Fibroblast of skin of back (primary cell): ENCODE measurements around the gene ARHGAP26.
"Not testable (repeated sequence)": the region's sequence is repeated elsewhere in the genome, so short reads cannot be mapped to it uniquely, and the experiment has no call there.

ENCODE experiments used
- DNase-seq: peaks from one replicate; pipeline ENCODE4 v3.0.0-alpha.2; 2013

The ARHGAP26 gene

DNA sequence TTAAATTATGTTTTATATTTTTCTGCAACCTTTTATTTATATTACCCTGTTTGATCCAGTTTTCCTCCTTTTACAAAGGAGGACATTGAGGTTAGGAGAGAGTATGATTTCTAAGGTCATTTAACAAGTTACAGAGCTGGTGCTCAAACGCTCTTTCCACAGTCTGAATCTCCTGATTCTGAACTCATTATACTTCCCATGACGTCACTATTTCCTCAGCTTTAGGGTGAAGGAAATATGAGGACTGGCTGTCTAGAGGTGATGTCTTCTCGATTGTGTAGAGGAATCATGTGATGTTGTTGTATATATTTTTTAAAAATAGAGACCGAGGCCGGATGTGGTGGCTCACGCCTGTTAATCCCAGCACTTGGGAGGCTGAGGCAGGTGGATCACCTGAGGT, 140.0 kb downstream of the ARHGAP26 start:
- DNase-seq = no peak

DNA sequence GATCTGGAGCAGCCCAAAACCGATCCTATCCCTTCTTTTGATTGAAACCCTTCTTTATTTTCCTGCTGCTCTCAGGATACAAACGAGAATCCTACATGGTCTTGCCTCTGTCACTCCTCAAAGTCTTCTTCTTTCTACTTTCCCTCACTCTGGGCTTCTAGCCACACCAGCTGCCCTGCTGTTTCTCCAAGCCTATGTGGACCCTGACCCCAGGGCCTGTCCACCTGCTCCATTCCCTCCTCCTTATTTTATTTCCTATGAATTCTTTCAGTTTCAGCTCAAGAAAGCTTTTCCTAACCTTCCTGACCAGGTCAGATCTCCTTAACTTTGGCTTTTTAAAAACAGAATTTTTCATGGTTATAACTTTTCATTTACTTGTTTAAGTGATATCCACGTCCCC, 141.0 kb downstream of the ARHGAP26 start:
- no peak for DNase-seq

DNA sequence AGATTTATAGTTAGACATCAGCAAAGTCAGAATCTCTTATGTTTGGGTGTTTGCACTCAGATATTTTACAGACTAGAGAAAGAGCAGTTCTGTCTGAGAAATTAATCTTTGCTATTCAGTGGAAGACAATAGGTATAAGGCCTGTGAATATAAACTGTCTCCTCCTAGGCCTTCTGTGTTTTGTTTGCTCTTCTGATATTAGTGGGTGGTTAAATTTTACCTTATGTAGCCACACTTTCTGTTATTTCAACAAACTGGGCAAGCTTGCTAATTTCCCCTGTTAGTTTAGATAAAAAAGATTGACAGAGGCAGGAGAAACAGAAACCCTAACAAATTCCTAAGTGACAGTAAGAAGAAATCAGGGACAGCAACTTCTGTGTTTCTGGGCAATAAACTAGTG, 141.6 kb downstream of the ARHGAP26 start:
- DNase-seq = no peak

DNA sequence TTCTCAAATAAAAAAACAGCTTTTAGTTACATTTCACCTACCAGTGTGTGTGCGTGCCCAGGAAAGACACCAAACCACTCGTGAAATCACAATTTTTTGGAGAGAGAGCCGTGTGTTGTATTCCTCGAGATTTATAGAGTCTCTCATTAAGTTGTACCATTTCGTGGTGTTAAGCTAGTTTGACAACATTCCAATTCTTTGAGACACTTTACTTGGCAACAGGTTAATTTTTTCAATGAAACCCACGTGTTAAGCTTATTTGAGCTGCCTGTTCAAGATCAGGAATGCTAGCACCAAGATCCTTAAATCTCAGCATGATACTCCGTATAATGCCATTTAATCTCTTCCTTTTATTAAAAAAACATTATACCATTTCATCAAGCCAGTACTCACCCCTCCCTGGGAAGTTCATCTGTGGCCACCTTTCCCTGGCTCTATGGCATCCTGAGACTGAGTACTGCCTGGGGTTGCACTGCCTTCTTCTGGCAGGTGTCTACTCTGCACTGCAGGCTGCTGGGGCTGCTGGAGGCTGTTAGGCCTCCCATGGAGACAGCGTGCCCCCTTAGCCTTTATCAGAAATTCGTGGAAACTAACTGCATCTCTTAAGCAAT, 143.7 kb downstream of the ARHGAP26 start:
- no peak for DNase-seq

DNA sequence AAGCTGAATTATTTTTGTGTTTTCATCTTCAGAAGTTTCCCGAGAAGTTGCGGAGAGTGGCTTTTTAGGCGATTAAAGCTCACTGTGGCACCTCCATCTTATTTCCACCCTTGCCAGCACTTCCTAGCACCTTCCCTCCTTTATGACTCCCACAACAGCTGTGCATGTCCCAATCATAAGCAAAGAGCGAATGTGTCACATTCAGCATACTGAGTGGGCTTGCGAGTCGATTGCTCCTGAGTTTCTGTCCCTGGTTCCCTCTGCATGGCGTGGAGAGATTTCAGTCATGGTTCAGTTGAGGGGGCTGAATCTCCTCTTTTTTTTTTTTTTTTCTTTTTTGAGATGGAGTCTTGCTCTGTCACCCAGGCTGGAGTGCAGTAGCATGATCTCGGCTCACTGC, 144.9 kb downstream of the ARHGAP26 start:
- DNase-seq = no peak

DNA sequence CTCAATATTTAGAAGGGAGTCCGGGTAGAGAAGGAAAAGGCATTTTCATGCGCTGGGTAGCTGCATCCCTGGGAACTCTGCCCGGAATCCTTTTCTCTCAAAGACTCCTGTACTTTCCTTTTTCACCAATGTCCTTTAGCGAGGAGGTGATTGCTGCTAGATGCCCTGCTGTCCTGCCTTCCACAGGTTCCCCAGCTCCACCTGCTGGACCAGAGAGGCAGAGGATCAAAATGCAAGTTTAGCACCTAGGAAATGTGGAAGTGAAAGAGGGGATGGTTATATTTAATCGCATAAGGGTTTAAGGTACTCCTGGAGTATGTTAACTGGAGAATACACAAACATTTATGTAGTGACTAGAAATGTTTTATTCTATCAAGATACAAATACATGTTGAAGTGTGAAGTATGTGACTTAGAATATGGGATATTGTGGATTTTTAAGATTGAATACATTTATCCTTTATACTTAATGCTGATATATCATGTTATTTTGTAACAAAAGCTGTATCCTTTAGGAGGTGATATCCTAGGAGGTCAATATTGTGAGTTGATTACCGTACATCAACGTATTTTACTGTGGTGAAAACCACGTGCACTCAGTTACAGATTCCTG, 145.7 kb downstream of the ARHGAP26 start:
- DNase-seq = no peak

DNA sequence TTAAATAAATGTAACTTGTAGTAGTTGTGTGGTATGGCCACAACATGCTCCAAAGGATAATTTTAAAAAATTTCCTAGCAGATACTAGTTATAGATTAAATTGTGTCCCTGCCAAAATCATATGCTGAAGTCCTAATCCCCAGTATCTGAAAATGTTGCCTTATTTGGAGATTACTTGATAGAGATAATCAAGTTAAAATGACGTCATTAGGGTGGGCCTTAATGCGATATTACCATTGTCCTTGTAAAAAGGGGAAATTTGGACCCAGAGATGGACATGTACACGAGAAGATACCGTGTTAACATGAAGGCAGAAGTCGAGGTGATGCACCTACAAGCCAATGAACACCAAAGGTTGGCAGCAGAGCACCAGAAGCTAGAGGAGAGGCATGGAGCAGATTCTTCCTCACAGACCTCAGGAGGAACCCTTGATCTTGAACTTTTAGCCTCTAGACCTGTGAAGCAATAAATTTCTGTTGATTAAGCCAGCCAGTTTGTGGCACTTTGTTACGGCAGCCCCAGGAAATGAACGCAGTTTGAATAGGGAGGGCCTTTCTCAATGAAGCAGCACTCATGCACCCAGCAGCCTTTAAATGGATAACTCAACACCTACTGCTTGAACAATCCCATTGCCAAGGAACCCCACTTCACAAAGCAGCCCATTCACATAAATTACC, 148.9 kb downstream of the ARHGAP26 start:
- no peak for DNase-seq

DNA sequence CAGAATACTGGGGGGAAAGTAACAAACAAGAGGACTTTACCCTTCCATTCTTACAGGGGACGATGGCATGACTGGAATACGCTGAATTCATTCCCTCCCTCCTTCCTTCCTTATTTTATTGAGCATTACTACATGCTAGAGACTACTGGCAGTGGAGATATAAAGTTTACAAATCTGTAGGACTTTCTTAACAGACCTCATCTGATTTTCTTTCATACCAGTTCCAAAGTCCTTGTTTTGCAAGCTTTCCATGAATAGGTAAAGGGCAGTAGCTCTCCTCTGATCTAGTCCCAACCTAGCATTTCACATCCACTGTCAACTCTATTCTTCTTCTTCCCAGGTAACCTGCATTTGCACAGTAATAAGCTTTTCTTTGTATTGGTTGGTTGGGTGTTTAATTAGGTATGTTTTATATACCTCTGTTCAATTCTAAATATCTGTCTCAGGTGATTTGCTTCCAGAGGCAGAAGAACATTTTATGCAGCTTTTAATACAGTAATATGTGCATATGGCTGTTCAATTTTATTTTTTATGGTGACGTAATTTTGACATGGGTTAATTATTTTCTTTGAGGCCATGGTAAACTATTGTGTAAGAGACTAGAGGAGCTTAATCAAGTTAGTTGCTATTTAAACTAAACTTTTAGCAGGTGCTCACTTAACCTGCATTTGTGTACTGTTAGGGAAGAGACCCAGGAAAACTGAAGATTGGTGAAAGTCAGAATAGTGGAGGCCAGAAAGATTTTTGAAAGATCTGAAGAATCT, 150.9 kb downstream of the ARHGAP26 start:
- DNase-seq = no peak

DNA sequence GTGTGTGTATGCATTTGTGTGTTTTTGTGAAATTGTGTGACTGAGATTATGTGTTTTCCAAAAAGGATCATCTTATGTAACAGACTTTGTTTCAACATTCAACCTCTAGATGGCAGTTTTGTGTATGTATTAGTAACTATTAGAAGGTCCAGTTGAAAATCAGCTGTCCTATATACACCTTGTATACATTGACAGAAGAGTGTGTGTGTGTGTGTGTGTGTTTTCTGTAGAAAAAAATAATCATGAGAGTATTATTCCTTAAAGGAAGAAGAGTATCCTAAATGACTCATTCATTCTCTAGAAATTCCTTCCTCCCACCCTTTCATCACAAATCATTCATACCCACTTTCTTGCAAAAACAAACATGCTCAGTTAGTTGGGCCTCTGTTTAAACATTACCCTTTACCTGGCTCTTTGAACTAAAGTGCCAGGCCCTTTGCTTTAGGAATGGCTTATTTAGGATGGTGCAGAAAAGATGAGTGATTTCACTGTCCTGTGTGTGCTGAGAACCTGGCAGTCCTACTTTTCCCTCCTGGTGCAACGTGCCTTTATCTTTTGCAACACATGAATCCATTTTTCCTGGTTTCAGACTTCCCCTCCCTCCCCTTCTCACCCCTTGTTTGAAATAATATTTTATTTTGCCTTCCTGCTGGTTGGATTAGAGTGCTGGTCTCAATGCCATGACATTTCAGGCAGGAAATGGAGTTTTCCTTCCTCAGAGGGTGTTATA, 152.2 kb downstream of the ARHGAP26 start:
- peak; percentile 51 for DNase-seq

DNA sequence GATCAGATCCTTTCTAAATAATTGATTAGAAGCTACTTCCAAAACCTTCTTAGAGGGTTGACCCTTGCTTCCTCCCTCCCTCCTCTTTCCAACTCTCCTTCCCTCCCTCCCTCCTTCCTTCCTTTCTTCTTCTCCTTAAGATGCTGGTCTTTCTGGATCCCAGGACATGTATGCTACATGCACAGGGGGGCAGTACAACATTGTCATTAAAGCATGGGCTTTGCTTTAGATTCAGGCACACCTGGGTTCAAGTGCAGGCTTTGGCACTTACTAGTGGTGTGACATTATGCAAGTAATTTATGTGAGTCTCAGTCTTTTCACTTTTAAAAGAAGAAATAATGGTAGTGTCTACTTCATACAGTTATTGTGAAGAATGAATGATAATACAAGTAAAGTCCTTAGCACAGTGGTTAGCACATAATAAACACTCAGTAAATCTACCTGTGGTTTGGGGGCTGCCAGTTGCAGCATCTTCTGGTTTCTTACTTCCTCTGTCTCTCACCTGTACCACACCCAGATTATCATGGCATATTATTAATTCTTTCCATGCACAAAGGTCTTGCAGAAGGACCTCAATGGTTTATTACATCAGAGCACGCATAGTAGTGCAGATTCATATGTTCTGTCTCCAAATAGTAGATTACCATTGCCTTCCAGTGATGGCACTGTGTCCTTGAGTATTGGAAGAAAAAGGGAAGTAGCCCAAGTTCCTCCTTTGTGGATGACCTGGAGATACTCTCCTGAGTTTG, 154.1 kb downstream of the ARHGAP26 start:
- DNase-seq = peak; percentile 18

DNA sequence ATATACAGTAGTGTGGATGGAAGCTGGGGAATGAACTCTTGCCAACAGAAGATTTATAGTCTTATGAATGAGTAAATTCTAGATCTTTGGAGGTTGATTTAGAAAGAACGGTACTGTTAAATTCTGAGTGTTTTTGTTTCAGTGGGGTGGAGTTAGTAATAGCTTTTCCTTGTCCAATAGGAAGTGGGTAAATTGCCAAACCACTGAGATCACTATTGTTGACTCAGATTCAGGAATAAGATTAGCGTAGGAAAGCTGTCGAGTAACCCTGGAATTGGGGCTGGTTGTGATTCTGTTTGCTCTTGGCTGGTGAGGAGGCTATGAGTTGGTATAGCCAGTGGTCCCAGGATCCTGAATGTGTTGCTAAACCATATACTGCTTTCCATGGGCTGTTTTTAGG, 155.6 kb downstream of the ARHGAP26 start:
- DNase-seq = peak; percentile 75

DNA sequence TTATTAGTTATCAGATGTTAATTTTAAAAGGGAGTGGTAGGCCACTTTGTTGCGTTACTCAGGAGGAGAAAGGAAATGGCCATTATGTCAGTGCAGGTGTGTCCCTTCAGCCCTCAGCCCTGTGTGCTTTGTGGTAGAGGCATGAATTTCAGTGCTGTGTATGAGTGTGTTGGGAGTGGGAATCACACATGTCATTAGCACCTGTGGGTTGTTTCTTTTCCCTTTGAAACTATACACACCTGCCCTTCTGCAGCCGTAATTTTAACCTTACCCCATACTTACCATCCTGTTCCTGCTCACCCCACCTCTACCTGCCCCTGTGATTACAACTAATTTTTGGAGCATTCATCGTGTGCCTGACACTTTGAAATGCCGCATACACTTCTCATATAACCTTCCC, 156.4 kb downstream of the ARHGAP26 start:
- DNase-seq = no peak

DNA sequence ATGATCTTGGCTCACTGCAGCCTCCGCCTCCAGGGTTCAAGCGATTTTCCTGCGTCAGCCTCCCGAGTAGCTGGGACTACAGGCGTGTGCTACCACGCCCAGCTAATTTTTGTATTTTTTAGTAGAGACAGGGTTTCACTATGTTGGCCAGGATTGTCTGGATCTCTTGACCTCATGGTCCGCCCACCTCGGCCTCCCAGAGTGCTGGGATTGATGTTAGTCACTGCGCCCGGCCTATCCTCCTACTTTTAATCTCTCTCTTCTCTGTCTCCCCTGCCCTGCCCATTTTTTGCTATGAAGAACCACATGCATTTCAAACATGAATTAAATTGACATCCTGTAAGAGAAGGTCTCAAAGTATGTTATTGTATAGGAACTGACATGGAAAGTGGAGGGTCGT, 158.8 kb downstream of the ARHGAP26 start:
- DNase-seq = not testable (repeated sequence)

DNA sequence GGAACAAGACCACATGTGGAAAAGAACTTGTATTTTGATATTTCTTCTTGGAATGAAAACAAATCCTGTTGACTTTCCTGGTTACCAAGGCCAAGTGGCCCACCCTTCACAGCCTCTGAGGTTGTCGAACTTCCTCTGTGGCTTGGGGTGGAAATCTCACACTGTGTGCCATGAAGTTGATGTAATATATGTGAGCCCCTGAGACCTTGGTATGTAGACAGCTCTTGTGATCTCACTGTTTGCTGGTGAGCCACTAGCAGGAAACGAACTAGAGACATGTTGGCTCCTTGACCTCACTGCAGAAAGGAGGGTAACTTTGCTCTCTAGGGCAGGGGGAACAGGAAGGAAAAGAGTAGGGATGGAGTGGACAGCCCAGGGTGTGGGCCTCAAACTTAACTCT, 159.4 kb downstream of the ARHGAP26 start:
- DNase-seq = peak; percentile 22

DNA sequence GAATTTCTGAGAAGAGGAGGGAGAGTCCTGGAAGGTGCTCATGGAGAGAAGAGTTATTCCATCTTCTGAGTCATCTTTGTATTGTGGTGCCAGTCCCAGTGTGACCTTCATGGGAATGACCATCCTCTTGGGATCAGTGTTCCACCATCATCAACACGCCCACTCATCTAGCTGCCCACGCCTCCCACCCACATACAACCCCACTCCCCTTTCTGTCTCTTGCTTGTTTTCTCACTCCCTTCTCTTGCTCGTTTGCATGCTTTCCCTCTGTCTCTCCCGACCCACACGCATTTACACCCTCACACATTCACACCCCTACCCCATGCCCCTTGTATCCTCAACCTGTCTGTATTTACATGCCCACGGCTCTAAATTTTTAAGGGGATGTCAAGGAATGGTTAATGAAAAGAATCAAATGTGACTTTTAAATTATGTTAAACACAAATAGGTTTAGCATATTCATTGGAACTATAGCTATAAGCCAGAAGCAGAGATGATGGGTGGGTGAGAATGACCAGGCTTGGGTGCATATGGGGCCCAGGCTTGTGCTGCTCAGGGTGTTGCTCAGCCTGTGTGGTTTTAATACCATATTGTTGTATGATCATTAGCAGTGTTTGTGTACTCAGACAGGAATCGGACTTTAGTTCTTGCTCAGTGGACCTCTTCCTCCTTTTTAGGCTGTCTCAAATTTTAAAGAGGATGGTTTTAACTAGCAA, 160.4 kb downstream of the ARHGAP26 start:
- no peak for DNase-seq

DNA sequence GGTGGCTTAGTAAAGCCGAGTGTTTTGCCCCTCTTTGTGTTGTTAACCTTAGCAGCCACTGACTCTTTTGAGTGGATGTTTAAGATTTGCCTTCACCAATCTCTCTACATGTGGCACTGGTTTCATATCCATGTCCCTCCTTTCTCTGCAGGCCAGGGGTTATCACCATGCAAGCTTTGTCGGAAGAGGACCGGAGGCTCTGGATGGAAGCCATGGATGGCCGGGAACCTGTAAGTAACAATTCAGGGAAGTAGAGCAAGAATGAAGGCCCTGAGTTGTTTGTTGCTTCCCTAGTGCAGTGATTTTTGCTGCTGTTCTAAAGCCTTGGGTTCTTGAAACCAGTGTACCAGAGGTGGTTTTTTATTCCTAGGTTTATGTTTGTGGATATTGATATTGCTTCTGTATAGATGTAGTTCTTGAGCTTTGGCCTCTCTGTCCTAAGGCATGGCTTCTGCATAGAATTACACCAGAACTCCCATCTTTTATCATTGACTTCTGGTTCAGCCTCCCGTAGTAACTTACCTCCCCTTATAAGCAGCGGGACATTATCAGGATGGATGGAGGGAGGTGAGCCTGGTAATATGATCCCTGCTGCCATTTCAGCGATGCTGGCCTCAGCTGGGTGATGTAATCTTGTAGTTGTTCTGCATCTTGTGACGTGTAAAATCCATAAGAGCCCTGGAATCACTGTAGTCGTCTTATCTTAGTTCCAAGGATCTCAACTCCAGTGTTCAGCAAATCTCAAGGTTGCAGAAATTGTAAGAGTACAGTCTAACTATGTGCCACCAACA, 161.9 kb downstream of the ARHGAP26 start:
- no peak for DNase-seq

DNA sequence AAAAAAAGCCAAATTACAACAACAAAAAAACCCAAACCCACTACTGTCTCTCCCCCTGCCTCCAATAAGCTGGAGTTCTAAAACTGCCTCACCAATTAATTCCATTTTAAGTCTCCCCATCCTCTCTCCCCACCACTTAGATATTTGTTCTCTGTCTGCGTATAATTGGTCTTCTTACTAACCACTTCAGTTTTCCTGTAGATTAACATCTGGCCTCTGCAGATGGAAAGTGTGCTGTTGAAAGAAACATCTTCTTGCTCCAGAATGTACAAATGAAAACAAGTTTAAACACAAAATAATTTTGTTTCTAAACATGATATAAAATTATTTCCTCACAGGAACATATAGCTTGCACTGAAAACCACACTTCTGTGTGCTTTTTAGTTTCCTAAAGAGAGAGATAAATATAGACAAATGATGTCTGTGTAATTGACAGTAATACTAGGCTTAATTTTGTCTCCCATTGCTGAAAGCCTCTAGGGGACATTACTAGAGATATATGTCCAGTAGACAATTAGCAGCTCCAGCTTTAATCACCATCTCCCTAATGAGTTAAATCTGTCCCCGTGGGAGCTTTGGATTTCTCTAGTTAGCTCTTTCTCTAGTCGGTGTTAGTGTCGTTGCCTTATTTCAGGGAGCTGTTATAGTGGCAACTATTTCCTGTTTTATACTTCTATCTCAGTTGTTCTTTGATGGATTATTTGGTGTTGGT, 164.0 kb downstream of the ARHGAP26 start:
- DNase-seq = no peak

DNA sequence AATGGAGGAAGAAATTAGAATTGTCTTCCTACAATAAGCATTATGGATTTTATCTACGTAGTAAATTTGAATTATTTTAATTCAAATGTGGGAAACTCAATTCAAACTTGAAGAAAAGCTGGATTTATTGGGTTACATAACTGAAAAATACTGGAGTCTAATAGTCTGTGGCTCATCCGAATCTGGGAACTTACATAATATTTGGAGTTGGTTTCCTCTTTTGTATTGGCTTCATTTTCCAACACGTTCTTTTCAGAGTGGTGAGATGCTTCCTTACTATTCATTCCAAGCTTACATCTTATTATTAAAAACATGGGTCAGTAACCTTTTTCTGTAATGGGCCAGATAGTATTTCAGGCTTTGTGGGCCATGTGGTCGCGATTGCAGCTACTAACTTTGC, 164.8 kb downstream of the ARHGAP26 start:
- DNase-seq = no peak

DNA sequence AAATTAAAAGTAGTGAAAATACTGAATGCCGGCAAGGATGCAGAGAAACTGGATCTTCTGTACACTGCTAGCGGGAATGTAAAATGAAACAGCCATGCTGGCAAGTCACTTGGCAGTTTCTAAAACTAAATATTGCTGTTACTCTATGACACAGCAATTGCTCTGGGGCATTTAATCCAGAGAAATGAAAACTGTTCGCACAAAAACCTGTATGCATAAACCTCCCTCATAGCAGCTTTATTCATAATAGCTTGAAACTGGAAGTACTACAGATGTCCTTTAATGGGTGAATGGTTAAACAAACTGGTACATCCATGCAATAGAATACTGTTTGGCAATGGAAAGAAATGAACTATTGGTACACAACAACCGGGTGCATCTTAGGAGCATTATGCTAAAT, 167.2 kb downstream of the ARHGAP26 start:
- DNase-seq = no peak
